ENCODE results near the gene TTI1.
"Not testable (repeated sequence)": the region's sequence is repeated elsewhere in the genome, so short reads cannot be mapped to it uniquely, and the experiment has no call there.

TTI1 gene

DNA sequence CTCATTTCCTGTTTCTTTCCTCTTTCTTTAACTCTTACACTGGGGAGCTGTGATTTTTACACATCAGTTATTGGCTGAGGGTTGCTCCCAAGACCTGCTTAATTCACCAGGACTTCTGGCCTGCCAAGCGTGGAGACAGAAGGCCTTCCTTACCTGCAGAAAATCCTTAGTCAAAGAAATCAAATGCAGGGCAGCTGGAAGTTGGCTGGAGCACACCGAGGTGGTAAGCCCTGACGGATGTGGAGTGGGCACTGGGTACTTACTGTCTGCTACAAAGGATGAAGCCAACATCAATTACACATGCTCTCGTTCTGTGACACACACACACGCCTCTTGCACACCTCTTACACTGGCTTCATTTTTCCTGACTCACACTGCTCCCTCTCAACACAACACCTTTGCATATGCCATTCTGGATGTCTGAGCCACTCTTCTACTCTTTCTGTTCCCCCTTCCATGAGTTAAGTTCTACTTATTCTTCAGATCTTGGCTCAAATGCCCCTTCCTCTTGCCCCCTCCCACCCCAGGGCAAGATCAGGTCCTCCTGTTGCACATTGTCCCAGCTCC is 61.6 kb downstream of the TTI1 start:
- TF ChIP-seq, protein P1, sequence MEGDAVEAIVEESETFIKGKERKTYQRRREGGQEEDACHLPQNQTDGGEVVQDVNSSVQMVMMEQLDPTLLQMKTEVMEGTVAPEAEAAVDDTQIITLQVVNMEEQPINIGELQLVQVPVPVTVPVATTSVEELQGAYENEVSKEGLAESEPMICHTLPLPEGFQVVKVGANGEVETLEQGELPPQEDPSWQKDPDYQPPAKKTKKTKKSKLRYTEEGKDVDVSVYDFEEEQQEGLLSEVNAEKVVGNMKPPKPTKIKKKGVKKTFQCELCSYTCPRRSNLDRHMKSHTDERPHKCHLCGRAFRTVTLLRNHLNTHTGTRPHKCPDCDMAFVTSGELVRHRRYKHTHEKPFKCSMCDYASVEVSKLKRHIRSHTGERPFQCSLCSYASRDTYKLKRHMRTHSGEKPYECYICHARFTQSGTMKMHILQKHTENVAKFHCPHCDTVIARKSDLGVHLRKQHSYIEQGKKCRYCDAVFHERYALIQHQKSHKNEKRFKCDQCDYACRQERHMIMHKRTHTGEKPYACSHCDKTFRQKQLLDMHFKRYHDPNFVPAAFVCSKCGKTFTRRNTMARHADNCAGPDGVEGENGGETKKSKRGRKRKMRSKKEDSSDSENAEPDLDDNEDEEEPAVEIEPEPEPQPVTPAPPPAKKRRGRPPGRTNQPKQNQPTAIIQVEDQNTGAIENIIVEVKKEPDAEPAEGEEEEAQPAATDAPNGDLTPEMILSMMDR (IDR thresholded peaks at IDR 0.05; ENCODE audit: insufficient read depth, low read depth, low read length, missing control alignments), result no peak
- no peak overlapping the region for H3K4me3 ChIP-seq (ENCODE audit: low read depth, low read length)
- no peak for DNase-seq (ENCODE audit: low read depth)

DNA sequence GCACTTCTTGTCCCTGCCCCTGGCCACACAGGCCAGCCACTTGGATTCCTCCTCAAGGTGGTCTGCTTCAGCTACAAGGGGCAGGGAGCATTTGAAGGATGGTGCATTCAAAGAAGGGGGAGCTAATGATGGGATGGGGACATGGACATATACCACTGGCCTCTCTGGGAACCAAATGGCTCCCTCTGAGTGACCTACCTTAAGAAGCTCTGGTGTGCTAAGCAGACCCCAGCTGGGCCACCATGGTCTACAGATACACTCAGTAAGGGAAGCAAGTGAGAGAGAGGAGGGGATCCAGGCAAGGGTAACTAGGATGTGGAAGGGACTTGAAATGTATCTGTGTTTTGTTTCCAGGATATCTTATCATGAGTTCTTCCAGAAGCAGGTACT is 62.4 kb downstream of the TTI1 start:
- TF ChIP-seq, protein P1 (IDR thresholded peaks at IDR 0.05; ENCODE audit: insufficient read depth, low read depth, low read length, missing control alignments), result no peak
- no peak for DNase-seq (ENCODE audit: low read depth)
- no peak overlapping the region for H3K4me3 ChIP-seq (ENCODE audit: low read depth, low read length)

DNA sequence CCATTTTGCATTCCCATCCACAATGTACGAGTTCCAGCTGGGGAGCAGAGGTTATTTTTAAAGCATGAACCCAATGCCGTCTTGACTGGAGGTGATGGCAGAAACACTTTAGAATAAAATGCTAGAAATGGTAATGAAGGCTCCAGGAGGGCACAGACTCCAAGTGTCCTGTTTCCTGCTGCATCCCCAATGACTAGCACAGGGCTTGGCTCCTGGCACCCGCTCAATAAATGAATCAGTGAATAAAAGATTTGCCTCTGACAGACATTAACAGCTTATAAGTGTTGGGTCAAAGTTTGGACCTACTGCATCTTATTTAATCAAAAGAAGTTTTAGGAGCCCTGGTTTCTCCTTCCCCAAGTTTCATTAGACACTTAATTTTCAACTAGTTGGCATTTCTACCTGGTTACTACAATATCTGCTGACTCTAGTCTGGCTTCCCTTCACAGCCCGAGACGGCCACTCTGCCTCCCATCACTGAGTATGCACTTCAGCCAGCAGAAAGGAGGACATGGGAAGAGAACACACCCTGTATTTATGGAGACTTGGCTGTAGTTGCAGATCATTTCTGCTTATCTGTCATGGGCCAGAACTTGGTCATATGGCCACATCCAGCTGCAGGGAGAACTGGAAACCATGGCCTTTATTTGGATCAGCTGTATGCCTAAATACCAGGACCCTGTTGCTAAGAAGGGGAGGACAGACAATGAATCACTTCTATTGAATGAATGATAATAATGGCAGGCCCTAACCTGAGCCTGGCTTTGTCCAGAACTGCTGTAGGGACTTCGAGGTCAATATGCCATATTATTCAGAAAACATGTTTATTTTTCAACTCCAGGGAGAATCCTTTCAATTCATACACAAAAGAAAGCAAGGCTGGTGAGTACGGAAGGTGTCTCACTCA is 63.1 kb downstream of the TTI1 start:
- no peak overlapping the region for H3K4me3 ChIP-seq (ENCODE audit: low read depth, low read length)
- TF ChIP-seq, protein P1 (IDR thresholded peaks at IDR 0.05; ENCODE audit: insufficient read depth, low read depth, low read length, missing control alignments), result no peak
- no peak for DNase-seq (ENCODE audit: low read depth)

DNA sequence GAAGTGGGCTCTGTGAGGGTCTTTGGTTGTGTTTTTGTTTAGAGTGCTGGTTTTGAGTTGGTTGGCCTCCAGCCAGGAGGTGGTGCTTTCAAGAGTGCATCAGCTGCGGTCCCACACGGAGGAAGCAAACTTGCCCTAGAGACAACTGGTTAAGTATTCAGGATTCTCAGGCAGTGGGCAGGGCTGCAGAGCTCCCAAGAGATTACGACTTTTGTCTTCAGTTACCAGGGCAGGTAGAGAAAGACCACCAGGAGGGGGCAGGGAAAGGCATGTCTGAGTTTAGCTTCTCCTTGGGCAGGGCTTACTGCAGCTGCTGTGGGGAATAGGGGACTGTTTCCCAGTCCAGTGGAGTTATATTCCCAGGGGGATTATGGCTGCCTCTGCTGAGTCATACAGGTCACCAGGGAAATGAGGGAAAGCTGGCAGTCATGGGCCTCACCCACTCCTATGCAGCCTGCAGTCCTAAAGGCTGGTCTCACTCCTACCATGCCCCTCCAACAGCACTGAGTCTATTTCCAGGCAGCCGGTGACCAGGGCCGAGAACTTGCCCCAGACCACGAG is 64.3 kb downstream of the TTI1 start:
- H3K4me3 ChIP-seq (ENCODE audit: low read depth, low read length), result no peak overlapping the region
- TF ChIP-seq, protein P1 (IDR thresholded peaks at IDR 0.05; ENCODE audit: insufficient read depth, low read depth, low read length, missing control alignments), result no peak
- no peak for DNase-seq (ENCODE audit: low read depth)

DNA sequence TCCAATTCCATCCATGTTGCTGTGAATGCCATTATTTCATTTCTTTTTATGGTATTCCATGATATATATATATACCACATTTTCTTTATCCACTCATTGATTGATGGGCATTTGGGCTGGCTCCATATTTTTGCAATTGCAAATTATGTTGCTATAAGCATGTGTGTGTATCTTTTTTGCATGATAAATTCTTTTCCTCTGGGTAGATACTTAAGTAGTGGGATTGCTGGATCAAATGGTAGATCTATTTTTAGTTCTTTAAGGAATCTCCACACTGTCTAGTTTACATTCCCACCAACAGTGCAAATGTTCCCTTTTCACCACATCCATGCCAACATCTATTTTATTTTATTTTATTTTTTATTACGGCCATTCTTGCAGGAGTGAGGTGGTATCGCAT is 69.8 kb downstream of the TTI1 start:
- DNase-seq (ENCODE audit: low read depth), result not testable (repeated sequence)

DNA sequence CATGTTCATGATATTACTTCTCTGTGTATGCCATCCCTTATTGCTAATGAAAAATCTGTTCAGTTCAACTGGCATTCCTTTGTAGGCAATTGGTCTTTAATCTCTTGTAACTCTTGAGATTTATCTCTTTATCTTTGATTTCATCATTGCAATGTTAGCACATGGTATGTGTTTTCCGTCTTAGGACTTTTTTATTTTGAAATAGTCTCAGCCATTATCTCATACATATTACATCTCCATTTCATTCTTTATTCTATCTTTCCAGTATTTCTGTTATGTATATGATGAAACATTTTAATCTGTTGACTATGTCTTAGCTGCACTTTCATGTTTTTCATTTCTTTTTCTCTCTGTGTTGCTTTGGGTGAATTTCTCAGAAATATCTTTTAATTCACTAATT is 72.2 kb downstream of the TTI1 start:
- H3K4me3 ChIP-seq (ENCODE audit: low read depth, low read length), result no peak overlapping the region
- no peak for DNase-seq (ENCODE audit: low read depth)
- TF ChIP-seq, protein P1 (IDR thresholded peaks at IDR 0.05; ENCODE audit: insufficient read depth, low read depth, low read length, missing control alignments), result no peak

More for the DNA sequence above, 69.8 kb downstream of the TTI1 start:
- H3K4me3 ChIP-seq (ENCODE audit: low read depth, low read length), result not testable (repeated sequence)

DNA sequence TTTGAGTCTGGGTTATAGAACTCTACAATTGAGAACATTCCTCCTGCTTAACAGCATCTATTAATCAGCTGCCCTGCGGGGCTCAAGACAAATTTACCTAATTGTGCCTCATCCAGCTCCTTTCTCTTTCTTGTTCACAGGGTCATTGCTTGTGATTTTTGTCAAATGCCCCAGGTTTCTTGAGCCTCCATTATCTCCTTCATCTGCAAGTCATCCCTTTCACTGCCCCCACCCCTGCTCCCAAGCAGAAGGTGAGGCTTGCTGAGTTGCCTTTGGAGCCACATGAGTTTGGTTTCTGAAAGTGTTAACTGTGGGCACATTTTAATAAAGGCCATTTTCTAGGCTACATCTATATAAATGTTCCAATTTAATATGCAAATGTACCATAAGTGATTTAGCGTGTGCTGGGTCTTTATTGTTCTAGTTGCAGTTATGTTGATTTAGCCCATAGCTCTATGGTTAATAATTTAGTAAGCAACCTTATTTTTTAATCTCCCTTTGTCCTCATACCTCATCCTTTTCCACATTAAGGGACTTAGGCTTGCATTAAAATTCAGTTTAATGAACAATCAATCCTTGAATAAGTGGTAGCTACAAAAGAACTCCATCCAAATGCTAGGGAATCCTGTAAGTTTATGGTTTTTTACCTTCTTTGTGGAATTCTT is 74.3 kb downstream of the TTI1 start:
- TF ChIP-seq, protein P1 (IDR thresholded peaks at IDR 0.05; ENCODE audit: insufficient read depth, low read depth, low read length, missing control alignments), result no peak
- DNase-seq (ENCODE audit: low read depth), result no peak
- no peak overlapping the region for H3K4me3 ChIP-seq (ENCODE audit: low read depth, low read length)

Measured in GM12865 (cell line).